Amniotic stem cell (primary cell): ENCODE measurements around the gene NR4A3.
A peak's percentile ranks its signal among the peaks of the same experiment; 100 is the strongest.

Experiments
- DNase-seq: peaks from one replicate; lab custom pipeline; 2025; lab: John Stamatoyannopoulos, UW

Gene NR4A3

GRCh38 chr9:99878651-99879050 is 57.0 kb downstream of the NR4A3 start:
- DNase-seq: no peak

- DNase-seq: no peak
Observed at GRCh38 chr9:99881769-99882168, 60.1 kb downstream of the NR4A3 start.

- DNase-seq: no peak
Observed at GRCh38 chr9:99885747-99886146, 64.1 kb downstream of the NR4A3 start.

GRCh38 chr9:99889120-99889519 is 67.4 kb downstream of the NR4A3 start:
- DNase-seq: no peak

- DNase-seq: no peak
Observed at GRCh38 chr9:99894826-99895225, 73.1 kb downstream of the NR4A3 start.

- no peak for DNase-seq
Observed at GRCh38 chr9:99895510-99895909, 73.8 kb downstream of the NR4A3 start.

- DNase-seq: no peak
Observed at GRCh38 chr9:99896119-99896518, 74.4 kb downstream of the NR4A3 start.

- no peak for DNase-seq
Observed at GRCh38 chr9:99903393-99903792, 81.7 kb downstream of the NR4A3 start.

- DNase-seq: no peak
Observed at GRCh38 chr9:99905833-99906402, 84.2 kb downstream of the NR4A3 start.

- DNase-seq: peak; percentile 66
Observed at GRCh38 chr9:99906403-99907207, 84.9 kb downstream of the NR4A3 start, which contains the start of gene STX17. Gene STX17, plus strand, starts transcription at chr9:99906654. Its CDS starts 8,586 bp downstream, at chr9:99915240.

- DNase-seq: no peak
Observed at GRCh38 chr9:99907208-99907532, 85.5 kb downstream of the NR4A3 start.

GRCh38 chr9:99911600-99911999 is 89.9 kb downstream of the NR4A3 start:
- DNase-seq: no peak
